Pulmonary artery endothelial cell (primary cell): Measurements from ENCODE around the gene PNPLA7. TPM values are rescaled to one million over a fixed set of nuclear protein-coding genes. Genes with fewer than 3 reads are reported as not detected.
A peak's percentile ranks its signal among the peaks of the same experiment; 100 is the strongest.
"Not testable (repeated sequence)": the region's sequence is repeated elsewhere in the genome, so short reads cannot be mapped to it uniquely, and the experiment has no call there.

Experiments used
- DNase-seq: peaks from one replicate; pipeline ENCODE4 v3.0.0-alpha.2; 2011; ENCODE audit warnings: low read depth, low spot score
- total RNA-seq: library from RNA; depleted of rRNA; stranded (reverse); fragments of >200 nt; gene quantifications from 2 replicates; pipeline ENCODE4 v1.2.3, GENCODE V29; 2014

PNPLA7 gene
- total RNA-seq, 1 donor from 2014 or later: 0.20 TPM

GRCh38 chr9:137452006-137452760 is 98.0 kb downstream of the PNPLA7 start:
- no peak for DNase-seq

DNA sequence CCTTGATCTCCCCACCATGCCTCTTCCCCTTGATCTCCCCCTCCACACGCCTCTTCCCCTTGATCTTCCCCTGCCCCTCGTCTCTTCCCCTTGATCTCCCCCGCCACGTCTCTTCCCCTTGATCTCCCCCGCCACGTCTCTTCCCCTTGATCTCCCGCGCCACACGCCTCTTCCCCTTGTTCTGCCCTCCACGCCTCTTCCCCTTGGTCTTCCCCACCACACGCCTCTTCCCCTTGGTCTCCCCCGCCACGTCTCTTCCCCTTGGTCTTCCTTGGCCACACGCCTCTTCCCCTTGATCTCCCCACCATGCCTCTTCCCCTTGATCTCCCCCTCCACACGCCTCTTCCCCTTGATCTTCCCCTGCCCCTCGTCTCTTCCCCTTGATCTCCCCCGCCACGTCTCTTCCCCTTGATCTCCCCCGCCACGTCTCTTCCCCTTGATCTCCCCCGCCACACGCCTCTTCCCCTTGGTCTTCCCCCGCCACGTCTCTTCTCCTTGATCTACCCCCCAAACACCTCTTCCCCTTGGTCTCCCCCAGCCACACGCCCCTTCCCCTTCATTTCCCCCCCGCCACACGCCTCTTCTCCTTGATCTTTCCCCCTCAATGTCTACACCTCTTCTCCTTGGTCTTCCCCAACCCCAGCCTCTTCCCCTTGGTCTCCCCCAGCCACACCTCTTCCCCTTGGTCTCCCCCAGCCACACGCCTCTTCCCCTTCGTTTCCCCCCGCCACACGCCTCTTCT is 98.8 kb downstream of the PNPLA7 start:
- DNase-seq: not testable (repeated sequence)

DNA sequence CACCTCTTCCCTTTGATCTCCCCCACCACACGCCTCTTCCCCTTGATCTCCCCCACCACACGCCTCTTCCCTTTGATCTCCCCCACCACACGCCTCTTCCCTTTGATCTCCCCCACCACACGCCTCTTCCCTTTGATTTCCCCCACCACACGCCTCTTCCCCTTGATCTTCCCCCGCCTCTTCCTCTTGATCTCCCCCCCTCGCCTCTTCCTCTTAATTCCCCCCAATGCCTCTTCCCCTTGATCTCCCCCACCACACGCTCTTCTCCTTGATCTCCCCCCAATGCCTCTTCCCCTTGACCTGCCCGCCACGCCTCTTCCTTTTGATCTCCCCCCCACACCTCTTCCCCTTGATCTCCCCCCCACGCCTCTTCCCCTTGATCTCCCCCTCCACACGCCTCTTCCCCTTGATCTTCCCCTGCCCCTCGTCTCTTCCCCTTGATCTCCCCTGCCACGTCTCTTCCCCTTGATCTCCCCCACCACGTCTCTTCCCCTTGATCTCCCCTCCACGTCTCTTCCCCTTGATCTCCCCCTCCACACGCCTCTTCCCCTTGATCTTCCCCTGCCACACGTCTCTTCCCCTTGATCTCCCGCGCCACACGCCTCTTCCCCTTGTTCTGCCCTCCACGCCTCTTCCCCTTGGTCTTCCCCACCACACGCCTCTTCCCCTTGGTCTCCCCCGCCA is 99.5 kb downstream of the PNPLA7 start:
- DNase-seq: not testable (repeated sequence)

DNA sequence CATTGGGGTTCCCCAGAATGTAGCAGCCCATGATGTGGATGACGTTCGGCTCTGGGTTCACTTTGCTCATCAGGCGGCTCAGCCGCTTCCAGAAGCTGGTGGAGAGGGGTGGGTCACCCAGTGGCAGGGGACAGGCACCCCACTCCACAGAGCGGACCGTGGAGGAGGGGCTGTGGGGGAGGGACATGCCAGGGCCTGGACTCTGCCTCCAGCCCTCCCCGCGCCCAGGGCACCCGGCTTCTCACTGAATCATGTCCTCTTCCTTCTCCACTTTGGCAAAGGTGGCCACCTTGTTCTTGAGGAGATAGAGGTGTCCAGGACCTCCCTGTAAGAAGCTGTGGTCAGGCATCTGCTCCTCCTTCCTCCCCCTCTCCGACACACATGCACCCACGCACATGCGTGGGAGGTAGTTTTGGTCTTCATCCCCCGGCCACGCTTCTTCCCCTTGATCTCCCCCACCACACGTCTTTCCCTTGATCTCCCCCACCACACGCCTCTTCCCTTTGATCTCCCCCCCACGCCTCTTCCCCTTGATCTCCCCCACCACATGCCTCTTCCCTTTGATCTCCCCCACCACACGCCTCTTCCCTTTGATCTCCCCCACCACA is 100.2 kb downstream of the PNPLA7 start:
- DNase-seq: no peak

DNA sequence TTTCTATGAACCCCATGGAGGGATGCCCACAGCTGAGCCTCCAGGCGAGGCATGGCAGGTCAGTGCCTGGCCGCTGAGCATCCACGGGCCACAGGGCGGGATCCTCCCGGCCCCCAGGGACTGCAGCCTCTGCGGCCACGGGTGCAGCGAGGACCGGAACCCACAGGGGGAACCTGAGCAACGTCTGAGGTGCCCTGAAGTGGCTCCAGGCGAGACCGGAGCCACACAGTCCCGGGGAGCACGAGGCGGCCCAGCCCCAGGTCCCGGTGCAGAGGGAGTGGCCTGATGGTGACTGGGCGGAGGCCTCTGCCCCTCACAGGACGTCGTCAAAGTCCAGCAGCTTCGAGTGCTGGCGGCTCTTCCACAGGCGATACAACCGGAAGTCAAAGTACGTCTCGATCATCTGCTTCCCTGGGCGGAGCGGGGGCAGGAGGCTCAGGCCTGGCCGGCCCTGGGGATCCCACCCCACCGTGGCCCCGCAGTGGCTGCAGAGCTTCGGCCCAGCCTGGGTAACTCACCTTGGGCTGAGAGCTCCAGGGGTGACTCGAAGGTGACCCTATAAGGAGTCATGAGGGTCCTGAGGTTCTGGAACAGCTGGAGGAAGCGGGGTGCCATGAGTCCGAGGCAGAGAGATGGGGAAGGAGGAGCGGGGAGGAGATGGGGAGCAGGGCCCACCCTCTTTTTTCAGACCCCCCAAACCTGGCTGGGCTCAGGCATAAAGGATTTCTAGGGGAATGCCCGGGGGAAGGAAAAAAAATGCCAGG is 100.9 kb downstream of the PNPLA7 start:
- no peak for DNase-seq

DNA sequence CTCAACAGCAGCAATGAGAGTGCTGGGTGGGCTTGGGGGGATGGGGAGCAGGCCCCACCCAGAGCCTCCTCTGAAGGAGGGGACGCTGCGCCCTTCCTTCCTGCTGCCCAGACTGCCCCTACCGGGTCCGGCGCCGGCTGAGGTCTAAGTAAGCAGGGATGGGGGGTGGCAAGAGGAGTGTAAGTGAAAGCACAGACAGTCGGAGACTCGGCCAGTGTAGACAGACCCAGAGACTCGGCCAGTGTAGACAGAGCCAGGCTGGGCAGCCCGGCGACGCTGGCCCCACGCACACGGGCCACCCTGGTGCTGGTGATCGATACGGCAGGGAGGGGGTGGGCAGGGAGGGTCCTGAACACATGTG is 101.6 kb downstream of the PNPLA7 start:
- no peak for DNase-seq

- no peak for DNase-seq
Measured at GRCh38 chr9:137447722-137448601, 102.2 kb downstream of the PNPLA7 start.

- DNase-seq: no peak
Measured at GRCh38 chr9:137446851-137447471, 103.2 kb downstream of the PNPLA7 start.

DNA sequence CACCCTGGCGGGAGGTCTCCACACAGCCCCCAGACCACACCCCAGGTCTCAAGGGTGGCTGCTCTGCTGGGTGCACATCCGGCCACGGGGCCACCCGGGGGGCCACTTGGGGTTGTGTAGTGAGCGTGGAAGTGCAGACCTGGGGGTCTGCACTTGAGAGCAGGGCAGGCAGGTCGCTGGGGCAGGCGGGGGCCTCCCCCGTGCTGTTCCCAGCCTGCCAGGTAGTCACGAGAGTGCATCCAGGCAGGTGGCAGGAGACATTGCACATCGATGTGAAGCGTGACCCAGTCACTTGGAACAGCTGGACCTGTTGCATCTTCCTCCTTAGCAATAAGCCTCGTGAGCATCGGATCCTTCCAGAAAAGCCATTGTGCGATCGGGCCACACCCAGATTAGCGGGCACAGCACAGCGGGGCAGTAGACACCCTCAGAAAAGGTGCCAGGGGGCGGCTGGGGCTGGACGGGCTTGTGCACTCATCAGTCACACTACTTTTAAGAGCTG is 104.2 kb downstream of the PNPLA7 start:
- no peak for DNase-seq

GRCh38 chr9:137445275-137445807 is 104.9 kb downstream of the PNPLA7 start:
- DNase-seq: peak; percentile 26

DNA sequence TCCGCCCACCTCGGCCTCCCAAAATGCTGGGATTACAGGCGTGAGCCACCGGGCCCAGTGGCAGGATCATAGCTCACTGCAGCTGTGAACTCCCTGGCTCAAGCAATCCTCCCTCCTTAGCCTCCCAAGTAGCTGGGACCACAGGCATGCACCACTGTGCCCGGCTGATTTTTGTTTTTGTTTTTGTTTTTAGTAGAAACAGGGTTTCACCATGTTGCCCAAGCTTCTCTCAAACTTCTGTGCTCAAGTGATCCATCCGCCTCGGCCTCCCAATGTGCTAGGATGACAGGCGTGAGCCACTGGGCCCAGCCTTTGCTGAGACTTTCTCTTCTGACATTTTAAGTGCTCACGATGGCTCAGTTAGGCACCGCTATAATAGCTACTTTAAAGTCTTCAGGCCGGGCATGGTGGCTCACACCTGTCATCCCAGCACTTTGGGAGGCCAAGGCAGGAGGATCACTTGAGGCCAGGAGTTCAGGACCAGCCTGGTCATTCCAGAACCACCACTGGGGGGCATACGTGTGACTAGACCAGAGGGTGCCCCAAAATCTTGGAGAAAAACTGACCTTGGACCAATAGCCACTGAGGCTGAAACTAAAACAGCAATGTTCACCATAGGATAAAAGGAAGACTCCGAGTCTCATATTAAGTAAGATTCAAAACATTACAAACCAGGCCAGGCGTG is 106.0 kb downstream of the PNPLA7 start:
- DNase-seq: no peak

DNA sequence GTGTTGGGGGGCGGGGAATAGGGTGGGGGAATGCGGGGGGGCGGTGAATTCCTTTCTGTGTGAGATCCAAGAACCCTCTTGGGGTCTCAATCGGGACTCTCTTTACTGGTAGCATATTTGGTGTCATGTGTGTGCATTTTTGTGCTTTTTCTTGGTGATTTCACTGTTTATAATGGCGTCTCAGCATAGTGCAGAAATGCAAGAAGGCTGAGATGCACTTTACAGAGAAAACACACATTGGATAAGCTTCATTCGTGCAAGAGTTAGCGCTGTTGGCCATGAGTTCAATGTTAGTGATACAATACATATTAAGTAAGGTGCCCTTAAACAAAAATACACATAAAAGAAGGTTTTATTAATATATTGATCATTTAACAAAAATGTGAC is 108.3 kb downstream of the PNPLA7 start:
- DNase-seq: no peak

GRCh38 chr9:137441289-137441934 is 108.8 kb downstream of the PNPLA7 start, which contains the start of gene ENTPD8:
Gene ENTPD8 (minus strand): TSS chr9:137441357. CDS start chr9:137438285, 3,072 bp downstream.
- no peak for DNase-seq

- DNase-seq: no peak
Measured at GRCh38 chr9:137439158-137439714, 111.0 kb downstream of the PNPLA7 start.

DNA sequence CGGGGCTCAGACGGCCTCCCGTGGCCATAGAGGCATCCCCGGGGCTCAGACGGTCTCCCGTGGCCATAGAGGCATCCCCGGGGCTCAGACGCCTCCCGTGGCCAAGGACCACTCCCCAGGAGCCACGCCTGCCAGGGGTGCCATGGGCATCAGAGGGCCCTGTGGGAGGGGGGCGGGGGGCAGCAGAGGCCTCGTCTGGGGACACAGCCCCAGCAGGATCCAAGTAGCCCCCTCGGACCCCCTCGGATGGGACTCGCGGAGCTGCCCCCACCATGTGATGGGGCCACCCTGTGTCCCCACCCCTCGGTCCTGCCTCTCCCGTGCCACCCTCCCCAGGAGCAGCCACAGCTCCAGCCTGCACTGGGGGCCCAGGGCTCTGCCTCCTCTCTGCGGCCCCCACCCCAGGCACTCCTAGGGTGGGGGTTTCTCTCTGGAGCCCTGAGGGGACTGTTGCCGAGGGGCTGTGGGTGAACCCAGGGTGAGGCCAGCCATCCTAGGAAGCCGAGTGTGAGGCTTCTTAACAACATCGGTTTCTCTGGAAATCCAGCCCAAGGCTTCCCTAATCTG is 111.5 kb downstream of the PNPLA7 start:
- no peak for DNase-seq

DNA sequence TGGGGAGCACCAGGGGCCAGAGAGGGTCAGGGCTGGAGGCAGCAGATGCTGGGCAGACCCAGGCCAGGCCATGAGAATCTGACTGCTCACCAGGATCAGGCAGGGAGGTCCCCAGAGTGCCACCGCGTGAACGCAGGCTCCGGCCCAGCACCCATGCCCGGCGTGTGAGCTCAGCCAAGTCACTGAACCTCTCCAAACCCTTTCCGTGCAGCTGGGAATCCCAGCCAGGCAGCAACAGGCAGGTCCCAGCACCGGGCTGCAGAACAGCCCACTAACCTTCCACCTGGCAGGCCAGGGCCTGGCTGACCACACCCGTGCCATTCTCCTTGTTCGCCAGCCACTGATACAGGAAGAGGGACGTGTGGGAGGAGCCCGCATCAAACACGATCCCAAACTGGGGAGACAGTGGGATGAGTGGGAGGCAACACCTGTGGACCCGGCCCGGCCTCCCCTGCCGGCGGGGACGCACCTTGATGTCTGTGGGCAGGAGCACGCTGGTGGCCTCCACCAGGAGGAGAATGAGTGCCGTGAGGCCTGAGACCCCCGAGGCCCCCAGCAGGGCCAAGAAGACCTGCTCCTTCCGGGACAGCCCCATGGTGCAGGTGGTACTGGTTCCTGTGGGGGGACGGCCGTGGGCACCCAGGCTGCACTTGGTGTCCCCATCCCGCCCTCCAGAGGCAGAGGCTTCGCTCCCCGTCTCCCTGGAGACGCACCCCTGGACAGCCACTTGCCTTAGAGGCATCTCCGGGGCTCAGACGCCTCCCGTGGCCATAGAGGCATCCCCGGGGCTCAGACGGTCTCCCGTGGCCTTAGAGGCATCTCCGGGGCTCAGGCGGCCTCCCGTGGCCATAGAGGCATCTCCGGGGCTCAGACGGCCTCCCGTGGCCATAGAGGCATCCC is 112.3 kb downstream of the PNPLA7 start:
- no peak for DNase-seq
